ENCODE data around the gene TMEM109. TPM values are rescaled to one million over a fixed set of nuclear protein-coding genes. Genes with fewer than 3 reads are reported as not detected.

TMEM109 gene
- total and polyA plus RNA-seq, 2 of the 8 experiments (the other 6 are each of a cell fraction or from before 2014, with no cell fraction given): 27.3 to 30.3 TPM

- no peak overlapping the region for H4K8ac ChIP-seq (ENCODE audit: extremely low read depth, insufficient read depth, low read length)
- H3K27ac ChIP-seq (ENCODE audit: low read depth, low read length): no peak overlapping the region
- no peak overlapping the region for H4K5ac ChIP-seq (ENCODE audit: insufficient read length, low read depth, low read length)
- H2AFZ ChIP-seq (ENCODE audit: low read length): no peak overlapping the region
- WGBS, 2 experiments (ENCODE audit: extremely low coverage in 1 of 2, insufficient coverage in 1 of 2, insufficient read length in 1 of 2, insufficient replicate concordance in 2 of 2, low coverage in 1 of 2, low lambda C conversion rate in 2 of 2, missing lambda C conversion rate in 1 of 2): 32% methylated on average over 9 of the region's 9 CpGs; no CpG with 5 or more reads in 1 of the 2 experiments
- no peak overlapping the region for H3K56ac ChIP-seq (replicated peaks; ENCODE audit: insufficient read length, low read depth, low read length)
- no peak overlapping the region for H3K4ac ChIP-seq (replicated peaks; ENCODE audit: insufficient read length, low read depth, low read length)
- H3K79me2 ChIP-seq (ENCODE audit: control insufficient read depth in 1 of 2, insufficient read depth in 2 of 2, low read length in 2 of 2): no peaks in the 10 kb centered on the region
- no peak overlapping the region for H3K23ac ChIP-seq (ENCODE audit: insufficient read length)
- ChIA-PET CTCF (ENCODE audit: partially characterized antibody) (interaction anchor here (0.5 to 2.9 kb wide), 38 partner anchors 9 to 412 kb away, joined by 3 to 19 read pairs (median 4); partner anchors contain the start of gene SLC15A3), POLR2A (ENCODE audit: partially characterized antibody) (no interaction called here)
- 0 out of 2 replicates have a peak overlapping the region, but pooled peaks have one; percentile 55 for H2BK20ac ChIP-seq (ENCODE audit: low read length)
- no peak overlapping the region for H2AK5ac ChIP-seq (ENCODE audit: low read depth, low read length)
- H3K4me3 ChIP-seq (ENCODE audit: extremely low read depth in 1 of 4, insufficient read depth in 2 of 4, low read depth in 3 of 4, low read length in 4 of 4): no peak overlapping the region
- no peak overlapping the region for H3K4me2 ChIP-seq (ENCODE audit: insufficient read depth in 1 of 2, low read depth in 2 of 2, low read length in 2 of 2)
- FAIRE-seq (no peak), DNase-seq (ENCODE audit: low read depth in 1 of 2, low spot score in 2 of 2) (peak in 1 of 2 experiments; percentile 86)
- H3K14ac ChIP-seq (ENCODE audit: insufficient read length): no peak overlapping the region
- no peaks in the 10 kb centered on the region for H3K36me3 ChIP-seq (ENCODE audit: control insufficient read depth in 2 of 4, insufficient read depth in 4 of 4, low read length in 3 of 4)
- no peaks in the 10 kb centered on the region for H3K23me2 ChIP-seq (ENCODE audit: low read depth, low read length)
- H3K9ac ChIP-seq (replicated peaks in 1 of 4; ENCODE audit: extremely low read depth in 1 of 4, low read depth in 3 of 4, low read length in 3 of 4): no peak overlapping the region
- H3K4me1 ChIP-seq (replicated peaks in 1 of 4; ENCODE audit: control insufficient read depth in 3 of 4, insufficient read depth in 4 of 4, low read length in 3 of 4): no peaks in the 10 kb centered on the region
- H2BK120ac ChIP-seq (replicated peaks; ENCODE audit: low read depth, low read length): no peak overlapping the region
- H4K91ac ChIP-seq (replicated peaks; ENCODE audit: insufficient read length, low read length): no peak overlapping the region
- no peaks in the 10 kb centered on the region for H4K20me1 ChIP-seq (replicated peaks in 1 of 2; ENCODE audit: control insufficient read depth in 1 of 2, insufficient read depth in 2 of 2, low read length in 2 of 2)
- H3K27me3 ChIP-seq (replicated peaks in 1 of 4; ENCODE audit: control insufficient read depth in 3 of 4, extremely low read depth in 1 of 4, insufficient read depth in 3 of 4, low read length in 3 of 4): no peaks in the 10 kb centered on the region; a peak in 2 of 7 replicates
- no peaks in the 10 kb centered on the region; a peak in 1 of 4 replicates for H3K9me3 ChIP-seq (ENCODE audit: insufficient read depth in 2 of 2, low read depth in 1 of 2, low read length in 1 of 2)
- H2BK5ac ChIP-seq (ENCODE audit: low read depth, low read length): no peak overlapping the region
- no peak overlapping the region for H2BK12ac ChIP-seq (ENCODE audit: low read depth, low read length)
- H3K79me1 ChIP-seq (ENCODE audit: low read depth, low read length): no peaks in the 10 kb centered on the region
- H3K18ac ChIP-seq (ENCODE audit: extremely low read depth, low read length): no peak overlapping the region
- H2BK15ac ChIP-seq (ENCODE audit: low read length): no peak overlapping the region
- TF ChIP-seq BRCA1 (IDR thresholded peaks at IDR 0.05; ENCODE audit: low read depth, low read length) (no peak), HDAC2 (IDR thresholded peaks at IDR 0.05; ENCODE audit: borderline replicate concordance in 1 of 2, low read depth in 2 of 2, low read length in 2 of 2) (no peak), ATF3 (IDR thresholded peaks at IDR 0.05; ENCODE audit: insufficient read depth, low read depth, low read length) (no peak), SP2 (IDR thresholded peaks at IDR 0.05; ENCODE audit: low read length) (no peak), CTCF (IDR thresholded peaks at IDR 0.05; ENCODE audit: control extremely low read depth in 1 of 3, insufficient read depth in 1 of 3, low read depth in 1 of 3, low read length in 3 of 3) (peak; percentile 88 to 96 (median 89)), NRF1 (IDR thresholded peaks at IDR 0.05; ENCODE audit: low read depth, low read length) (no peak), TBP (IDR thresholded peaks at IDR 0.05; ENCODE audit: low read depth, low read length) (no peak), RAD21 (IDR thresholded peaks at IDR 0.05 in 1 of 2, conservative IDR thresholded peaks at IDR 0.05 in 1 of 2; ENCODE audit: low read depth in 2 of 2, low read length in 2 of 2) (peak; percentile 77 to 84)
These were observed 56.4 kb downstream of the TMEM109 start for GRCh38 chr11:60970369-60970774.
